GM12891 (cell line): ENCODE data around the gene MEAF6.

Experiments
- POLR2A ChIP-seq: IDR thresholded peaks from 2 replicates; pipeline ENCODE4 v1.6.1; 2011; ENCODE audit warnings: low read depth, low read length, control low read depth
- POLR2AphosphoS5 ChIP-seq: IDR thresholded peaks from 2 replicates; pipeline ENCODE4 v1.6.1; 2011; ENCODE audit warnings: low read depth, low read length, control low read depth
- TAF1 ChIP-seq: IDR thresholded peaks from 2 replicates; pipeline ENCODE4 v1.6.1; 2011; ENCODE audit warnings: low read depth, low read length, control low read depth

GRCh38 chr1:37480125-37480466, 34.5 kb downstream of the MEAF6 start:
- no peak for TF ChIP-seq POLR2AphosphoS5
- no peak for TF ChIP-seq POLR2A
- no peak for TF ChIP-seq TAF1
